Loucy (cell line): ENCODE measurements around the gene SLC22A3.

Source experiments
- H2AFZ ChIP-seq: fragments of 200-600 bp; sonication (generic); 2 replicates; pipeline ENCODE4 v1.6.0; 2016; ENCODE audit warnings: antibody characterized with exemption, mild to moderate bottlenecking, low read length, moderate library complexity
- H3F3A ChIP-seq: fragments of 200-600 bp; 2 replicates; pipeline ENCODE4 v1.6.0; 2016; ENCODE audit warnings: antibody characterized with exemption, low read depth, mild to moderate bottlenecking
- H3K27me3 ChIP-seq: fragments of 200-600 bp; sonication (generic); 2 replicates; pipeline ENCODE4 v1.6.1; 2014; ENCODE audit warnings: low read length, mild to moderate bottlenecking; ENCODE audit not compliant: insufficient read depth, poor library complexity, severe bottlenecking
- H3K36me3 ChIP-seq: fragments of 200-600 bp; sonication (generic); 2 replicates; pipeline ENCODE4 v1.6.1; 2016; ENCODE audit warnings: low read length; ENCODE audit not compliant: insufficient read depth
- H3K4me1 ChIP-seq: fragments of 200-600 bp; sonication (generic); 2 replicates; pipeline ENCODE4 v1.5.1; 2014; ENCODE audit warnings: low read length, mild to moderate bottlenecking; ENCODE audit not compliant: insufficient read depth, poor library complexity, severe bottlenecking
- H3K4me2 ChIP-seq: fragments of 200-600 bp; sonication (generic); 2 replicates; pipeline ENCODE4 v1.6.0; 2014; ENCODE audit warnings: antibody characterized with exemption, low read length, low read depth, mild to moderate bottlenecking; ENCODE audit not compliant: poor library complexity, severe bottlenecking
- H3K4me3 ChIP-seq: fragments of 200-600 bp; sonication (generic); 2 replicates; pipeline ENCODE4 v1.5.1; 2014; ENCODE audit warnings: low read length, mild to moderate bottlenecking, mixed read lengths; ENCODE audit not compliant: poor library complexity, severe bottlenecking
- H3K79me2 ChIP-seq: fragments of 200-600 bp; sonication (generic); 2 replicates; pipeline ENCODE4 v1.6.1; 2014; ENCODE audit warnings: low read length; ENCODE audit not compliant: insufficient read depth
- H3K9ac ChIP-seq: fragments of 200-600 bp; sonication (generic); 2 replicates; pipeline ENCODE4 v1.6.0; 2014; ENCODE audit warnings: mild to moderate bottlenecking, low read depth, low read length, moderate library complexity; ENCODE audit not compliant: poor library complexity, severe bottlenecking
- H3K9me2 ChIP-seq: fragments of 200-600 bp; sonication (generic); replicated peaks from 2 replicates; pipeline ENCODE4 v1.6.1; 2016; ENCODE audit warnings: low read depth, low read length, mixed read lengths
- H3K9me3 ChIP-seq: fragments of 200-600 bp; sonication (generic); 2 replicates; pipeline ENCODE4 v1.6.1; 2014; ENCODE audit warnings: mild to moderate bottlenecking, antibody characterized with exemption, low read length, low read depth; ENCODE audit not compliant: insufficient read depth
- H4K20me1 ChIP-seq: fragments of 200-600 bp; sonication (generic); 2 replicates; pipeline ENCODE4 v1.6.0; 2014; ENCODE audit warnings: antibody characterized with exemption, low read length, mild to moderate bottlenecking; ENCODE audit not compliant: insufficient read depth, poor library complexity, severe bottlenecking
- EZH2phosphoT487 ChIP-seq: fragments of 200-600 bp; IDR thresholded peaks from 2 replicates; pipeline ENCODE4 v1.6.1; 2018; ENCODE audit warnings: antibody characterized with exemption, mild to moderate bottlenecking, moderate library complexity, borderline replicate concordance
- TF ChIP-seq, protein P1 (sequence below): fragments of 200-600 bp; sonication (generic); conservative IDR thresholded peaks from 2 replicates; pipeline ENCODE4 v1.5.1; 2014; ENCODE audit warnings: mild to moderate bottlenecking, antibody characterized with exemption, low read length

Gene SLC22A3

DNA sequence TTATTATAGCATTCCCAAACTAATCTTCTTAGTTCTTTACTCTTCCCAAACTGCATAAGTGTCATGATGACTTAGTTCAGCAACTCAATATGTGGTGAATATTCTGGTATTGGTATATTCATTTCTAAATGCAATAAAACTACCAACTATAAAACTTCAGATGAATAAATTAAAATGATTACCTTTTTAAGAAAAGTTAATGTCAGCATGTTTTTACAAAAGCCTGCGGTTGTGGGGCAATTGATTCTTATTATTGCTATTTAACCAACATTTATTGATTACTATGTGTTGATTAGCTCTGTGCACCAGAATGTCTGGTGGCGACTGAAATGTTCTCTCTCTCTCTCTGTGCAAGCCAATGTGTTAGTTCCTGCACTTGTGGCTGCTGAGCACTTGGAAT is 5.0 kb upstream of the SLC22A3 start:
- Histone ChIP-seq H3K36me3 (no peaks in the 10 kb centered on the region), H4K20me1 (no peaks in the 10 kb centered on the region), H3K27me3 (no peaks in the 10 kb centered on the region), H3K4me3 (no peak overlapping the region), H3K9me2 (no peaks in the 10 kb centered on the region), H3K4me1 (no peaks in the 10 kb centered on the region), H3K9ac (no peak overlapping the region), H3K4me2 (no peak overlapping the region), H2AFZ (no peak overlapping the region), H3K9me3 (peaks cover 2% of the 10 kb centered on the region; the same call in 1 of the 2 replicates), H3F3A (no peaks in the 10 kb centered on the region), H3K79me2 (no peaks in the 10 kb centered on the region)
- TF ChIP-seq, protein P1, sequence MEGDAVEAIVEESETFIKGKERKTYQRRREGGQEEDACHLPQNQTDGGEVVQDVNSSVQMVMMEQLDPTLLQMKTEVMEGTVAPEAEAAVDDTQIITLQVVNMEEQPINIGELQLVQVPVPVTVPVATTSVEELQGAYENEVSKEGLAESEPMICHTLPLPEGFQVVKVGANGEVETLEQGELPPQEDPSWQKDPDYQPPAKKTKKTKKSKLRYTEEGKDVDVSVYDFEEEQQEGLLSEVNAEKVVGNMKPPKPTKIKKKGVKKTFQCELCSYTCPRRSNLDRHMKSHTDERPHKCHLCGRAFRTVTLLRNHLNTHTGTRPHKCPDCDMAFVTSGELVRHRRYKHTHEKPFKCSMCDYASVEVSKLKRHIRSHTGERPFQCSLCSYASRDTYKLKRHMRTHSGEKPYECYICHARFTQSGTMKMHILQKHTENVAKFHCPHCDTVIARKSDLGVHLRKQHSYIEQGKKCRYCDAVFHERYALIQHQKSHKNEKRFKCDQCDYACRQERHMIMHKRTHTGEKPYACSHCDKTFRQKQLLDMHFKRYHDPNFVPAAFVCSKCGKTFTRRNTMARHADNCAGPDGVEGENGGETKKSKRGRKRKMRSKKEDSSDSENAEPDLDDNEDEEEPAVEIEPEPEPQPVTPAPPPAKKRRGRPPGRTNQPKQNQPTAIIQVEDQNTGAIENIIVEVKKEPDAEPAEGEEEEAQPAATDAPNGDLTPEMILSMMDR, result no peak
- TF ChIP-seq EZH2phosphoT487, result no peak

DNA sequence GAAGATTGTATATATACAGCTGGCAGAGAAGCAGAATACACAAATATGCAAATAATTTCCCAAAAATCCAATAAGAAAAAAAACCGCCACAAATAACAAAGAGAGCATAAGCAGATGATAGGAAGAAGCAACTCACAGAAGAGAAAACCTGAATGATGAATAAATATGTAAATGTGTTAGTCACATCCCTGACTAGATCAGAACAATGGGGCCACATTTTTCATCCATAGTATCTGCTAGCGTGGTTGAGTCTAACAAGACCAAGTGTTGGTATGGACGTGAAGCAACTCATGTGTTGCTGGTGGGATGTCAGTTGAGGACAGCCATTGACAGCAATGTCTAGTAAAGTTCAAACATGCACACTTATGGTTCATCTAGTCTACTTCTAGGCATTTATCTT is 3.9 kb upstream of the SLC22A3 start:
- TF ChIP-seq, protein P1, result no peak
- TF ChIP-seq EZH2phosphoT487, result no peak
- H4K20me1 ChIP-seq, result no peaks in the 10 kb centered on the region
- no peak overlapping the region for H2AFZ ChIP-seq
- no peaks in the 10 kb centered on the region for H3K79me2 ChIP-seq
- no peaks in the 10 kb centered on the region for H3K36me3 ChIP-seq
- no peaks in the 10 kb centered on the region for H3K9me2 ChIP-seq
- H3K4me1 ChIP-seq, result no peaks in the 10 kb centered on the region
- no peaks in the 10 kb centered on the region for H3F3A ChIP-seq
- no peak overlapping the region for H3K4me3 ChIP-seq
- H3K27me3 ChIP-seq, result no peaks in the 10 kb centered on the region
- no peak overlapping the region for H3K9ac ChIP-seq
- H3K9me3 ChIP-seq, result peaks cover 2% of the 10 kb centered on the region; the same call in 1 of the 2 replicates
- no peak overlapping the region for H3K4me2 ChIP-seq

DNA sequence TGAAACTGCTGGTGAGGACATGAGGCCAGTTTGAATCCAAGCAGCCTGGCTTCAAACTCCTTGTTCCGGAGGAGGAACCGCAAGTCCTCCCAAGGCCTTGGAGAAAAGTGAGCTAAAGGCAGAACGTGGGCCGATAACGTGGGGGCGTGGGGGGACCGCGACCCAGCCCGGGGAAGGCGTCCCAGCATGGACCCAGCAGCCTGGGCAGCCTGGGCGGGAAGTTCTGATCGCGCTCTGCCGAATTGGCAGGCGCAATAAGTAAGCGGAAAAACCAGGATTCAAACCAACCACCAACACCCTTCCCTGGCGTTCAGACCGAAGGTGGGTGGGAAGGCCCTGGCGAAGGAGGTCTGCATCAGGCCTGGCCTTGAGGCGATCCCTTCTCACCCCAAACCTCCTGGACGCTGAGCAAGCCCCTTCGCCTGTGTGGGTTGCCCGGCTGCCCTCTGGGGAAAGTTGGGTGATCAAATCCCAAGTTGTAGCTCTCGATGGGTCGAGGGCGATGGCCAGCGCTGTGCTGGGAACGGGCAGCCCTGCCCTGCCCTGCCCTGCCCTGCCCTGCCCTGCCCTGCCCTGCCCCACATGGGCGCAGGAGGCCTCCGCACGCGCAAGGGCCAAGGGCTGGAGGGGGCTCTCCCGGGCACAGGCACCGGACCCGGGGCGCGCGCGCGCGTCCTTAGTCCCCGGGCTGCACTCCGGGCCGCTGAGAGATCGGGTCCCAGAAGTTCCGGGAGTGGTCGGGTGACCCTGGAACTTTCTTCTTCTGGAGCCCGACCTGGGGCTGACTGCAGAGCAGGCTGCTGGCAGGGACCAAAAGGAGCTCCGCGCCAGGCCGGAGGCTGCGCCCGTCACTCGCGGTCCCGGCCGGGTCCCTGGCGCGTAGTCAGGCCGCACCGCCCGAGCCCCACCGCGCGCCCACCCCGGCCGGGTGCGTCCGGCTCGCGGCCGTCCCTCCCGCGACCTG is 637 bp upstream of the SLC22A3 start:
- Histone ChIP-seq H2AFZ (no peak overlapping the region), H3K9me3 (peaks cover 2% of the 10 kb centered on the region; the same call in 1 of the 2 replicates), H3K9ac (no peak overlapping the region), H3K4me3 (no peak overlapping the region), H3K36me3 (no peaks in the 10 kb centered on the region), H3K9me2 (no peaks in the 10 kb centered on the region), H3K79me2 (no peaks in the 10 kb centered on the region), H3F3A (no peaks in the 10 kb centered on the region), H4K20me1 (no peaks in the 10 kb centered on the region), H3K27me3 (no peaks in the 10 kb centered on the region), H3K4me1 (no peaks in the 10 kb centered on the region), H3K4me2 (no peak overlapping the region)
- TF ChIP-seq EZH2phosphoT487, result no peak
- TF ChIP-seq, protein P1, result no peak
